Esophagus muscularis mucosa (tissue), 4 donors: Measurements from ENCODE around the gene DUT. TPM values are rescaled to one million over a fixed set of nuclear protein-coding genes. Genes with fewer than 3 reads are reported as not detected.

Source experiments
- DNase-seq: peaks from one replicate; pipeline ENCODE4 v3.0.0-alpha.2; 2017; ENCODE audit errors: extremely low spot score
- H3K27ac ChIP-seq, 4 donors: fragments of 200-600 bp; sonication (generic); replicated peaks in 1 of 4; 1 replicate in 3 of 4; 2 replicates in 1 of 4; pipeline ENCODE4 v1.5.1; 2016 to 2019; ENCODE audit warnings: mild to moderate bottlenecking in 1 of 4
- H3K27me3 ChIP-seq, 4 donors: fragments of 200-600 bp; sonication (generic); one replicate each; pipeline versions ENCODE4 v1.5.1 to v1.6.0; 2016 to 2019
- H3K36me3 ChIP-seq, 4 donors: fragments of 200-600 bp; sonication (generic); one replicate each; pipeline ENCODE4 v1.5.1; 2016 to 2019
- H3K4me1 ChIP-seq, 4 donors: fragments of 200-600 bp; sonication (generic); one replicate each; pipeline ENCODE4 v1.5.1; 2016 to 2019
- H3K4me3 ChIP-seq, 4 donors: fragments of 200-600 bp; sonication (generic); 1 replicate in 2 of 4; 2 replicates in 2 of 4; pipeline ENCODE4 v1.5.1; 2016 to 2019; ENCODE audit warnings: mild to moderate bottlenecking in 4 of 4, moderate library complexity in 1 of 4
- H3K9me3 ChIP-seq, 4 donors: fragments of 200-600 bp; sonication (generic); 1 replicate in 3 of 4; 2 replicates in 1 of 4; pipeline ENCODE4 v1.5.1; 2016 to 2019
- EP300 ChIP-seq: sonication (generic); formaldehyde crosslinking; IDR thresholded peaks from one replicate; pipeline ENCODE4 v1.6.1; 2017; ENCODE audit warnings: antibody characterized with exemption
- POLR2A ChIP-seq: fragments of 450-650 bp; IDR thresholded peaks from one replicate; pipeline ENCODE4 v1.6.1; 2017; ENCODE audit warnings: antibody characterized with exemption, moderate library complexity, mild to moderate bottlenecking, low read depth
- POLR2AphosphoS5 ChIP-seq, 2 donors: sonication (generic); formaldehyde crosslinking; IDR thresholded peaks; one replicate each; pipeline ENCODE4 v1.6.1; 2017; ENCODE audit warnings: antibody characterized with exemption in 2 of 2
- WGBS: methylation state at CpG from one replicate; pipeline ENCODE4 v1.1.5; 2018; 5-methylcytosine and 5-hydroxymethylcytosine counted together
- intact Hi-C: fragments of 100-400 bp; cut with DNase I; formaldehyde crosslinking; loops from one replicate; pipeline ENCODE4 v1.15.1; 2023
- total RNA-seq, 4 donors: library from RNA; depleted of rRNA; stranded (reverse); fragments of >200 nt; gene quantifications; one replicate each; pipeline versions ENCODE4 v1.1.0 to v1.2.1, GENCODE V29; 2016
- TF ChIP-seq, protein P1 (sequence below), 3 experiments: fragments of 200-600 bp in 2 of 3; fragments of 450-650 bp in 1 of 3; sonication (generic) in 2 of 3; IDR thresholded peaks; one replicate each; pipeline ENCODE4 v1.5.1; 2017 to 2019; ENCODE audit warnings: antibody characterized with exemption in 3 of 3, mild to moderate bottlenecking in 2 of 3, moderate library complexity in 1 of 3

The DUT gene
- total RNA-seq, 4 donors from 2014 or later, result 82.0 to 121 (median 92.8) TPM

DNA sequence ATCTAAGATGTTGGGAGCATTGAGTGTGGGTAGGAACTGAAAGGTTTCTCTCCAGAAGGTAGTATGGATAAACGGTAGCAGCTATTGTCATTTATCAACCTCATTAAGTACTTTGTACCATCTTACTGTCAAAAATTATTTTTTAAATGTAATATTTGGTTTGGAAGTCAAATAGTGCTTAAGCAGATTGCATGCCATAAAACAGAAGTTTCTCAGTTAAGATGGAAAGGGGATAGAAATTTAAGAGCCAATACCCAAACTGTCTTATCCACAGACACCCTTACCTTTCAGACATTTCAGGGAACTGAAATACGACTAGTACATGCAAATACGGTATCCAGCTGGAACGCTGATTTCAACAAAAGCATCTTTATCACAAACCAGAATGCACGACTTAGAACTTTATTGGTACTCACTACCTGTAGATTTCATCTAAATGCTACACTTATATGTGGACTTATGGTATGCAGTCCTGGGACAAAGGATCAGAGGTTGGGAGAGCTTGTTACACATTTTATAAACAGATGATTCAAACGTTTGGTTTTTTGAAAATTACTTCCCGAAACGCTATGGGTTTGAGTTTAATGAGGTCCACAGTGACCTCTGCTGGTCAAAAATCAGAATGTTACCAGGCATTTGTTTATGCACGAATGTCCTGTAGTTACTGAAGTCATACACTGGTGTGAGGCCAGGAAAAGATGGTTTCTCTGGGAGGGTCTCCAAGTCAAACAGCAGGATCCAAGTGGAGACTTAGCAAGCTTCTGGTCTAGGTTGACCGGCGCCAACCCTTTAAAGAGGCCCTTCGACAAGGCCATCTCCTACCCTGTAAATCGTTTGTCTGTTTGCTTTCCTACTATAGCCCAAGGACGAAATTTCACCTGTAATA, 45.7 kb upstream of the DUT start:
- intact Hi-C loops, result loop anchor here (5.0 to 10.0 kb wide), 2 partner anchors 171 to 1088 kb away; no protein-coding TSS in a partner anchor
- peak overlapping the region; percentile 16 to 45 (median 30) for H3K4me3 ChIP-seq
- H3K27me3 ChIP-seq, result no peaks in the 10 kb centered on the region
- WGBS, result 19% methylated on average over 14 of the region's 14 CpGs
- H3K4me1 ChIP-seq, result peaks cover 12 to 37% (median 34%) of the 10 kb centered on the region in 4 donors
- H3K9me3 ChIP-seq, result no peaks in the 10 kb centered on the region
- DNase-seq, result no peak
- H3K36me3 ChIP-seq, result no peaks in the 10 kb centered on the region
- TF ChIP-seq POLR2A (no peak), POLR2AphosphoS5 (IDR thresholded peaks at IDR 0.05) (peak in 1 of 2 donors; percentile 15), EP300 (no peak)
- TF ChIP-seq, protein P1, sequence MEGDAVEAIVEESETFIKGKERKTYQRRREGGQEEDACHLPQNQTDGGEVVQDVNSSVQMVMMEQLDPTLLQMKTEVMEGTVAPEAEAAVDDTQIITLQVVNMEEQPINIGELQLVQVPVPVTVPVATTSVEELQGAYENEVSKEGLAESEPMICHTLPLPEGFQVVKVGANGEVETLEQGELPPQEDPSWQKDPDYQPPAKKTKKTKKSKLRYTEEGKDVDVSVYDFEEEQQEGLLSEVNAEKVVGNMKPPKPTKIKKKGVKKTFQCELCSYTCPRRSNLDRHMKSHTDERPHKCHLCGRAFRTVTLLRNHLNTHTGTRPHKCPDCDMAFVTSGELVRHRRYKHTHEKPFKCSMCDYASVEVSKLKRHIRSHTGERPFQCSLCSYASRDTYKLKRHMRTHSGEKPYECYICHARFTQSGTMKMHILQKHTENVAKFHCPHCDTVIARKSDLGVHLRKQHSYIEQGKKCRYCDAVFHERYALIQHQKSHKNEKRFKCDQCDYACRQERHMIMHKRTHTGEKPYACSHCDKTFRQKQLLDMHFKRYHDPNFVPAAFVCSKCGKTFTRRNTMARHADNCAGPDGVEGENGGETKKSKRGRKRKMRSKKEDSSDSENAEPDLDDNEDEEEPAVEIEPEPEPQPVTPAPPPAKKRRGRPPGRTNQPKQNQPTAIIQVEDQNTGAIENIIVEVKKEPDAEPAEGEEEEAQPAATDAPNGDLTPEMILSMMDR (IDR thresholded peaks at IDR 0.05), result peak; percentile 68 to 78 (median 76)
- peak overlapping the region in 1 of 4 donors; percentile 32 for H3K27ac ChIP-seq

DNA sequence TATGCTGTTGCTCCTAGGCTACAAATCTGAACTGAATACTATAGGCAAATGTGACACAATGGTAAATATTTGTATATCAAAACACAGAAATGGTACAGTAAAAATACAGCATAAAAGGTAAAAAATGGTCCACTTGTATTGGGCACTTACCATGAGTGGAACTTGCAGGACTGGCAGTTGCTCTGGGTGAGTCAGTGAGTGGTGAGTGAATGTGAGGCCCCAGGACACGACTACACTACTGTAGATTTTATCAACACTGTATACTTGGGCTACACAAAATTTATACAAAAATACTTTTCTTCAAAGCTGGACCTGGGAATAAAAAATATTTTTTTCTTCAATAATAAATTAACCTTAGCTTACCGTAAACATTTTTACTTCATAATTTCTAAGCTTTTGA, 41.6 kb upstream of the DUT start:
- peaks cover 5 to 12% (median 11%) of the 10 kb centered on the region in 4 donors for H3K4me1 ChIP-seq
- TF ChIP-seq, protein P1 (IDR thresholded peaks at IDR 0.05), result no peak
- TF ChIP-seq POLR2AphosphoS5 (IDR thresholded peaks at IDR 0.05) (no peak), POLR2A (no peak), EP300 (no peak)
- no peaks in the 10 kb centered on the region for H3K27me3 ChIP-seq
- no peak overlapping the region for H3K27ac ChIP-seq
- no peaks in the 10 kb centered on the region for H3K9me3 ChIP-seq
- no peaks in the 10 kb centered on the region for H3K36me3 ChIP-seq
- intact Hi-C loops, result loop anchor here (5.0 to 10.0 kb wide), 2 partner anchors 175 to 1092 kb away; no protein-coding TSS in a partner anchor
- WGBS, result 81% methylated on average over 2 of the region's 2 CpGs
- H3K4me3 ChIP-seq, result no peak overlapping the region
- no peak for DNase-seq

DNA sequence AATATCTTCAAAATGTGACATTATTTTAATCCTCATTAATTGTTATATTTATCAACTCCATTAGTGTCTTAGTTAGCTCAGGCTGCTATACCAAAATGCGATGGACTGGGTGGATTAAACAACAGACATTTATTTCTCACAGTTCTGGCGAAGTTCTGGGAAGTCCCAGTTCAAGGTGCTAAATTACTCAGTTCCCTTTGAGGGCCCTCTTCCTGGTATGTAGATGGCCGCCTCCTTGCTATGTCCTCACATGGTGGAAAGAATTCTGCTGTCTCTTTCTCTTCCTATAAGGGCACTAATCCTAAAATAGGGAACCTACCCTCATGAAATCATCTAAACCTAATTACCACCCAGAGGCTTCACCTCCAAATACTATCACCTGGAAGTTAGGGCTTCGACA, 38.8 kb upstream of the DUT start:
- TF ChIP-seq POLR2A (no peak), EP300 (no peak), POLR2AphosphoS5 (IDR thresholded peaks at IDR 0.05) (no peak)
- TF ChIP-seq, protein P1 (IDR thresholded peaks at IDR 0.05), result no peak
- intact Hi-C loops, result no loop called here
- no peak overlapping the region for H3K27ac ChIP-seq
- no peak for DNase-seq
- H3K4me3 ChIP-seq, result no peak overlapping the region
- no peaks in the 10 kb centered on the region for H3K27me3 ChIP-seq
- H3K4me1 ChIP-seq, result no peaks in the 10 kb centered on the region
- 88% methylated on average over 4 of the region's 4 CpGs for WGBS
- no peaks in the 10 kb centered on the region for H3K9me3 ChIP-seq
- no peaks in the 10 kb centered on the region for H3K36me3 ChIP-seq

DNA sequence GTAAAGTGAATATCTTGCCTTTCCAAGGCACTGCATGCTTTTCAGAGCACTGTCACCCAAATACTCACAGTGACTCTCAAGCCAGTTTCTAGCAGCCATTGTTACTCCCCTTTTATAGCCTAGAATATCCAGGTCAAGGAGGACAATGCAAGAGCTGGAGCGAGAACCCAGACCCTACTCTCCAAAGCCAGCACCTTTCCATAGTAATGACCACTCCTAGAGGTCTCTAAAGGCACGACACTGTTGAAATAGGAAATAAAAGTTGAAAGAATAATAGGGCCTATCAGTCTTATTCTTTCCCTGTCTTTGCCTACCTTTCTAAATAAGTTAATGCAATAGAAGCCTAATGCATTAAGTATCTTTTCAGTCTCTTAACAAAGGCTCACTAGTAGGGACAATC, 33.6 kb upstream of the DUT start:
- no peaks in the 10 kb centered on the region for H3K27me3 ChIP-seq
- WGBS, result 91% methylated on average over 2 of the region's 2 CpGs
- no peak for DNase-seq
- no peaks in the 10 kb centered on the region for H3K9me3 ChIP-seq
- no peaks in the 10 kb centered on the region for H3K36me3 ChIP-seq
- intact Hi-C loops, result no loop called here
- TF ChIP-seq, protein P1 (IDR thresholded peaks at IDR 0.05), result no peak
- TF ChIP-seq POLR2A (no peak), POLR2AphosphoS5 (IDR thresholded peaks at IDR 0.05) (no peak), EP300 (no peak)
- H3K4me1 ChIP-seq, result no peaks in the 10 kb centered on the region
- H3K4me3 ChIP-seq, result no peak overlapping the region
- no peak overlapping the region for H3K27ac ChIP-seq
